Liver (tissue), 3 donors: ENCODE results near the gene GRPEL2.

Source experiments
- ATF3 ChIP-seq: IDR thresholded peaks from 2 replicates; pipeline ENCODE4 v1.6.1; 2016; ENCODE audit warnings: antibody characterized with exemption
- CTCF ChIP-seq: fragments of 150-350 bp; IDR thresholded peaks from 2 replicates; pipeline ENCODE4 v1.5.1; 2017; ENCODE audit warnings: improper control_type of control experiment, low read depth, low read length; ENCODE audit not compliant: missing input control
- EGR1 ChIP-seq, 2 donors: IDR thresholded peaks; 2 replicates each; pipeline ENCODE4 v1.6.1; 2016 to 2018; ENCODE audit warnings: antibody characterized with exemption in 2 of 2, low read depth in 2 of 2
- SP1 ChIP-seq: IDR thresholded peaks from 2 replicates; pipeline ENCODE4 v1.6.1; 2018; ENCODE audit warnings: antibody characterized with exemption, mild to moderate bottlenecking
- ZBTB33 ChIP-seq: IDR thresholded peaks from 2 replicates; pipeline ENCODE4 v1.6.1; 2016; ENCODE audit warnings: antibody characterized with exemption
- TF ChIP-seq, protein P1 (sequence below): IDR thresholded peaks from 2 replicates; pipeline ENCODE4 v1.6.1; 2016; ENCODE audit warnings: antibody characterized with exemption
- TF ChIP-seq, protein P2 (sequence below): IDR thresholded peaks from 2 replicates; pipeline ENCODE4 v1.6.1; 2016; ENCODE audit warnings: antibody characterized with exemption, mild to moderate bottlenecking
- donor health status: healthy.
- donor health status: healthy.

DNA sequence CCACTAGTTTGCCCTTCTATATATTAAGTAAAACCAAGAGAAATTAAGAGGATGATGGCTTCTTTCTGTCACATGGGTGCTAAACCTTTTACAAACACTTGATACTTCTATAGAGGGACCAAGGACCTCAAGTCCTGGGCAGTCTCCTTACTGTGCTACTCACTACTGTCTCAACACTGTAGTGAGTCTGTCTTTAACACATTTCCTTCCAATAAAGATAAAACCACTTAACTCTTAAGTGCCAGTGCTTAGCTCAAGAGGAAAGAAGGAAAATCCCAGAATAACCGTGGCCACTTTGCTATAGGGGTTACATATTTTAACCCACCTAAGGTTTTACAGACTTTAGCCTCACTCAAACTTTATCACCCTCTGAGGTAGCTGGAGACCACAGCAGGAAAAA lies 4.4 kb upstream of the GRPEL2 start:
- TF ChIP-seq CTCF = no peak
- TF ChIP-seq, protein P1, sequence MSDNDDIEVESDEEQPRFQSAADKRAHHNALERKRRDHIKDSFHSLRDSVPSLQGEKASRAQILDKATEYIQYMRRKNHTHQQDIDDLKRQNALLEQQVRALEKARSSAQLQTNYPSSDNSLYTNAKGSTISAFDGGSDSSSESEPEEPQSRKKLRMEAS = no peak
- TF ChIP-seq ZBTB33 = no peak
- TF ChIP-seq, protein P2, sequence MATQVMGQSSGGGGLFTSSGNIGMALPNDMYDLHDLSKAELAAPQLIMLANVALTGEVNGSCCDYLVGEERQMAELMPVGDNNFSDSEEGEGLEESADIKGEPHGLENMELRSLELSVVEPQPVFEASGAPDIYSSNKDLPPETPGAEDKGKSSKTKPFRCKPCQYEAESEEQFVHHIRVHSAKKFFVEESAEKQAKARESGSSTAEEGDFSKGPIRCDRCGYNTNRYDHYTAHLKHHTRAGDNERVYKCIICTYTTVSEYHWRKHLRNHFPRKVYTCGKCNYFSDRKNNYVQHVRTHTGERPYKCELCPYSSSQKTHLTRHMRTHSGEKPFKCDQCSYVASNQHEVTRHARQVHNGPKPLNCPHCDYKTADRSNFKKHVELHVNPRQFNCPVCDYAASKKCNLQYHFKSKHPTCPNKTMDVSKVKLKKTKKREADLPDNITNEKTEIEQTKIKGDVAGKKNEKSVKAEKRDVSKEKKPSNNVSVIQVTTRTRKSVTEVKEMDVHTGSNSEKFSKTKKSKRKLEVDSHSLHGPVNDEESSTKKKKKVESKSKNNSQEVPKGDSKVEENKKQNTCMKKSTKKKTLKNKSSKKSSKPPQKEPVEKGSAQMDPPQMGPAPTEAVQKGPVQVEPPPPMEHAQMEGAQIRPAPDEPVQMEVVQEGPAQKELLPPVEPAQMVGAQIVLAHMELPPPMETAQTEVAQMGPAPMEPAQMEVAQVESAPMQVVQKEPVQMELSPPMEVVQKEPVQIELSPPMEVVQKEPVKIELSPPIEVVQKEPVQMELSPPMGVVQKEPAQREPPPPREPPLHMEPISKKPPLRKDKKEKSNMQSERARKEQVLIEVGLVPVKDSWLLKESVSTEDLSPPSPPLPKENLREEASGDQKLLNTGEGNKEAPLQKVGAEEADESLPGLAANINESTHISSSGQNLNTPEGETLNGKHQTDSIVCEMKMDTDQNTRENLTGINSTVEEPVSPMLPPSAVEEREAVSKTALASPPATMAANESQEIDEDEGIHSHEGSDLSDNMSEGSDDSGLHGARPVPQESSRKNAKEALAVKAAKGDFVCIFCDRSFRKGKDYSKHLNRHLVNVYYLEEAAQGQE = no peak
- no peak for TF ChIP-seq SP1
- TF ChIP-seq ATF3 = no peak
- no peak for TF ChIP-seq EGR1 (IDR thresholded peaks at IDR 0.05; ENCODE audit: low read depth in 2 of 2)
